Erythroblast (primary cell): ENCODE data around the gene ANKRD44.

Experiments used
- GATA1 ChIP-seq: IDR thresholded peaks from 2 replicates; pipeline ENCODE4 v1.6.1; 2011; ENCODE audit warnings: low read depth, mild to moderate bottlenecking, control low read depth, low read length, moderate library complexity
- POLR2A ChIP-seq: IDR thresholded peaks from 2 replicates; pipeline ENCODE4 v1.6.1; 2011; ENCODE audit warnings: mild to moderate bottlenecking, low read length

GRCh38 chr2:197208841-197209240 lies 101.7 kb downstream of the ANKRD44 start:
- TF ChIP-seq POLR2A: no peak
- TF ChIP-seq GATA1: no peak
